Gastrocnemius medialis (tissue), 4 donors: Measurements from ENCODE around the gene AADACL4. TPM values are rescaled to one million over a fixed set of nuclear protein-coding genes. Genes with fewer than 3 reads are reported as not detected.

Experiments
- ATAC-seq, 2 donors: fragments of 150-250 bp; one replicate each; pipeline ENCODE4 v1.9.1; 2016
- DNase-seq, 2 donors: peaks; one replicate each; pipeline ENCODE4 v3.0.0-alpha.2; 2019
- H3K27ac ChIP-seq, 4 donors: fragments of 200-600 bp; sonication (generic); 1 replicate in 1 of 4; 2 replicates in 3 of 4; pipeline ENCODE4 v1.5.1; 2016 to 2018; ENCODE audit warnings: mild to moderate bottlenecking in 2 of 4, moderate library complexity in 1 of 4
- H3K27me3 ChIP-seq, 3 donors: fragments of 200-600 bp; sonication (generic) in 2 of 3; 1 replicate in 1 of 3; 2 replicates in 2 of 3; pipeline versions ENCODE4 v1.5.1 to v1.6.0; 2016 to 2019; ENCODE audit warnings: mild to moderate bottlenecking in 1 of 3, moderate library complexity in 1 of 3
- H3K36me3 ChIP-seq, 2 donors: fragments of 200-600 bp; sonication (generic) in 1 of 2; one replicate each; pipeline ENCODE4 v1.5.1; 2017 to 2018
- H3K4me1 ChIP-seq, 2 donors: fragments of 200-600 bp; sonication (generic) in 1 of 2; one replicate each; pipeline ENCODE4 v1.5.1; 2016 to 2017; ENCODE audit warnings: mild to moderate bottlenecking in 2 of 2
- H3K4me3 ChIP-seq, 4 donors: fragments of 200-600 bp; sonication (generic) in 3 of 4; 1 replicate in 1 of 4; 2 replicates in 3 of 4; pipeline ENCODE4 v1.5.1; 2016 to 2019; ENCODE audit warnings: mild to moderate bottlenecking in 2 of 4
- H3K9me3 ChIP-seq, 3 donors: fragments of 200-600 bp; sonication (generic) in 2 of 3; 1 replicate in 1 of 3; 2 replicates in 2 of 3; pipeline ENCODE4 v1.5.1; 2016 to 2019
- CTCF ChIP-seq, 5 experiments: fragments of 450-650 bp in 3 of 5; fragments of 200-600 bp in 2 of 5; sonication (generic) in 2 of 5; IDR thresholded peaks in 4 of 5; conservative IDR thresholded peaks in 1 of 5; 1 replicate in 4 of 5; 2 replicates in 1 of 5; pipeline ENCODE4 v1.5.1; 2016 to 2019; ENCODE audit warnings: antibody characterized with exemption in 5 of 5, mild to moderate bottlenecking in 3 of 5, moderate library complexity in 3 of 5
- POLR2A ChIP-seq, 2 donors: fragments of 450-650 bp; IDR thresholded peaks; one replicate each; pipeline ENCODE4 v1.6.1; 2017; ENCODE audit warnings: antibody characterized with exemption in 2 of 2, mild to moderate bottlenecking in 2 of 2, moderate library complexity in 2 of 2
- in situ Hi-C, 4 donors: fragments of 200-750 bp; cut with MboI; loops; one replicate each; pipeline versions ENCODE4 v1.15.0 to v1.8.0; 2017; ENCODE audit warnings: low sequenced_read_pairs in 4 of 4
- intact Hi-C: fragments of 100-400 bp; cut with DNase I; formaldehyde crosslinking; loops from one replicate; pipeline ENCODE4 v1.15.1; 2023; ENCODE audit warnings: low total_unique reads
- total RNA-seq, 4 donors: library from RNA; depleted of rRNA; stranded (reverse); fragments of >200 nt; gene quantifications; one replicate each; pipeline versions ENCODE4 v1.1.0 to v1.2.3, GENCODE V29; 2016

AADACL4 gene
- total RNA-seq, 4 donors from 2014 or later: not detected

DNA sequence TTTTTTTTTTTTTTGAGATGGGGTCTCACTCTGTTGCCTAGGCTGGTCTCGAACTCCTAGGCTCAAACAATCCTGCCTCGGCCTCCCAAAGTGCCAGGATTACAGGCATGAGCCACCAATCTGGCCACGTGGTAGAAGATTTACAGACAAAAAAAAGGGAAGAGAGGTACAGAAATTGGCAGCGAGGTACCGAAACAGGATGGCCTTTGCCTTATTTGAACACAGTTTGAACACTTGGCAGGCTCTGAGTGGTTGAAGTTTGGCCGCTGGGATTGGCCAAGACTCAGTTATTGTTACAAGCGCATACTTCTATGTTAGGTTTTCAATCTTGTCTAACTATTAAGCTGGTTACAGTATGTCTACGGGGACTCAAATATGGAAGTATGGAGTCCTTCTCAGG, 6.2 kb upstream of the AADACL4 start:
- Histone ChIP-seq H3K4me3 (no peak overlapping the region), H3K4me1 (peaks cover 0 to 4% of the 10 kb centered on the region in 2 donors), H3K27me3 (no peaks in the 10 kb centered on the region), H3K9me3 (peaks cover 0 to 20% (median 0%) of the 10 kb centered on the region in 3 donors), H3K36me3 (no peaks in the 10 kb centered on the region), H3K27ac (no peak overlapping the region)
- in situ Hi-C loops (loop anchor here in 1 of 4 donors (25.0 kb wide), 1 partner anchor 525 kb away; no protein-coding TSS in a partner anchor), intact Hi-C loops (no loop called here)
- DNase-seq: no peak
- ATAC-seq: no peak
- TF ChIP-seq CTCF (IDR thresholded peaks at IDR 0.05 in 4 of 5, conservative IDR thresholded peaks at IDR 0.05 in 1 of 5) (no peak), POLR2A (IDR thresholded peaks at IDR 0.05) (no peak)

- Histone ChIP-seq H3K4me1 (peaks cover 0 to 4% of the 10 kb centered on the region in 2 donors), H3K36me3 (no peaks in the 10 kb centered on the region), H3K4me3 (no peak overlapping the region), H3K27ac (no peak overlapping the region), H3K27me3 (no peaks in the 10 kb centered on the region), H3K9me3 (peaks cover 0 to 20% (median 0%) of the 10 kb centered on the region in 3 donors)
- intact Hi-C loops (no loop called here), in situ Hi-C loops (loop anchor here in 1 of 4 donors (25.0 kb wide), 1 partner anchor 528 kb away; no protein-coding TSS in a partner anchor)
- ATAC-seq: no peak
- TF ChIP-seq CTCF (IDR thresholded peaks at IDR 0.05 in 4 of 5, conservative IDR thresholded peaks at IDR 0.05 in 1 of 5): no peak
- TF ChIP-seq POLR2A (IDR thresholded peaks at IDR 0.05): no peak
- DNase-seq: no peak
These were observed 3.5 kb upstream of the AADACL4 start for GRCh38 chr1:12640237-12640957.

DNA sequence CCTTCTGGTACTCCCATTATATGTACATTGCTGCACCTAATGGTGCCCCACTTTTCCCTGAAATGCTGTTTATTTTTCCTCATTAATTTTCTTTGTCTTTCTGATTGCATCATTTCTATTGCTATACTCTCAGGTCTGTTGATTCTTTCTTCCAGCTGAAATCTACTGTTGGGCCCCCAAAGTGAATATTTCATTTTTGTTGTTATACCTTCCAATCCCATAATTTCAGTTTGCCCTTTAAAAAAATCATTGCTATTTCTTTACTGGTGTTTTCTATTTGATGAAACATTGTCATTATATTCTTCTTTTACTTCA, 3.0 kb upstream of the AADACL4 start:
- no peaks in the 10 kb centered on the region for H3K27me3 ChIP-seq
- H3K4me1 ChIP-seq: peaks cover 0 to 4% of the 10 kb centered on the region in 2 donors
- no peak overlapping the region for H3K4me3 ChIP-seq
- no peak for ATAC-seq
- TF ChIP-seq POLR2A (IDR thresholded peaks at IDR 0.05): no peak
- TF ChIP-seq CTCF (IDR thresholded peaks at IDR 0.05 in 4 of 5, conservative IDR thresholded peaks at IDR 0.05 in 1 of 5): no peak
- H3K9me3 ChIP-seq: peaks cover 0 to 20% (median 0%) of the 10 kb centered on the region in 3 donors
- in situ Hi-C loops (loop anchor here in 1 of 4 donors (25.0 kb wide), 1 partner anchor 529 kb away; no protein-coding TSS in a partner anchor), intact Hi-C loops (no loop called here)
- H3K36me3 ChIP-seq: no peaks in the 10 kb centered on the region
- no peak for DNase-seq
- H3K27ac ChIP-seq: no peak overlapping the region

DNA sequence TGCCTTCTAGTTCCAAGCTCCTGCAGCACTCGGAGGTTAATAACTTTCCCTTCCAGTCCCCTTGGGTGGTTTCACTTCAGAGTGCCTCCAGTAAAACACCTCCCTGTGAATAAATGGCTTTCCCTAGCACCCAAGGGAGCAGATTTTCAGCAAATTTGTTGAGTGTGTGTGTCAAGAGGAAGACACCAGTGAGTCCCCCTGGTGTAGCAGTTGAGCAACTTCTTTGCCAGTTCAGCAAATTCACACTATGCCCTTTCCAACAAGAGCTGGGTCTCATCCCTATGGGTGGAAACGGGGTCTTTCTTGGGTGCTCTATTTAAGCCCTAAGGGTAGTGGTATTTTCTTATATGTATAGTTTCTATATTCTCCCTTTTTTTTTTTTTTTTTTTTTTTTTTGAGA, 806 bp upstream of the AADACL4 start:
- DNase-seq: no peak
- Histone ChIP-seq H3K27ac (no peak overlapping the region), H3K4me3 (no peak overlapping the region), H3K9me3 (peaks cover 0 to 20% (median 0%) of the 10 kb centered on the region in 3 donors), H3K4me1 (no peaks in the 10 kb centered on the region), H3K27me3 (no peaks in the 10 kb centered on the region), H3K36me3 (no peaks in the 10 kb centered on the region)
- intact Hi-C loops (no loop called here), in situ Hi-C loops (loop anchor here in 1 of 4 donors (25.0 kb wide), 1 partner anchor 531 kb away; no protein-coding TSS in a partner anchor)
- no peak for TF ChIP-seq POLR2A (IDR thresholded peaks at IDR 0.05)
- TF ChIP-seq CTCF (IDR thresholded peaks at IDR 0.05 in 4 of 5, conservative IDR thresholded peaks at IDR 0.05 in 1 of 5): no peak
- ATAC-seq: no peak
